A549 (cell line): ENCODE measurements around the gene SNTB2. TPM values are rescaled to one million over a fixed set of nuclear protein-coding genes. Genes with fewer than 3 reads are reported as not detected.

Source experiments
- ATAC-seq, 2 experiments: fragments of 200-7000 bp in 1 of 2; fragments of >200 bp in 1 of 2; cut with Nextera tagmentation in 1 of 2; cut with Tn5 transposase in 1 of 2; 3 replicates each; pipeline versions ENCODE4 v1.8.0 to v1.9.1; 2018 to 2020; ENCODE audit warnings: mild to moderate bottlenecking in 1 of 2, moderate library complexity in 1 of 2
- CTCF ChIA-PET: fragments of 300-600 bp; sonication (Branson Sonifier 250); formaldehyde crosslinking; extraction: SDS; loops from one replicate; lab custom pipeline; 2021; ENCODE audit warnings: antibody characterized with exemption, inconsistent platforms; lab: Yijun Ruan, JAX
- POLR2A ChIA-PET: fragments of 350-600 bp; formaldehyde crosslinking; extraction: SDS; loops from one replicate; lab custom pipeline; 2021; ENCODE audit warnings: antibody characterized with exemption, inconsistent platforms; lab: Yijun Ruan, JAX
- DNase-seq, 2 experiments: peaks; one replicate each; pipeline versions ENCODE4 v3.0.0 to v3.0.0-alpha.2; 2011 to 2016; ENCODE audit warnings: low read depth in 1 of 2, low spot score in 1 of 2
- FAIRE-seq: peaks from 2 replicates; lab custom pipeline; 2011; peaks lifted over from hg19 to GRCh38; lab: Jason Lieb, UNC
- H3K27ac ChIP-seq, 2 experiments: fragments of >200 bp; sonication (Bioruptor Twin); formaldehyde crosslinking; 3 replicates each; pipeline ENCODE4 v1.5.1; 2016 to 2017
- H3K4me1 ChIP-seq: fragments of >200 bp; sonication (Bioruptor Twin); formaldehyde crosslinking; 3 replicates; pipeline ENCODE4 v1.6.1; 2016
- H3K4me2 ChIP-seq: fragments of >200 bp; sonication (Bioruptor Twin); formaldehyde crosslinking; 3 replicates; pipeline ENCODE4 v1.6.1; 2016
- H3K4me3 ChIP-seq: fragments of >200 bp; sonication (Bioruptor Twin); formaldehyde crosslinking; 3 replicates; pipeline ENCODE4 v1.5.1; 2016
- H3K9me3 ChIP-seq: fragments of >200 bp; sonication (Bioruptor Twin); formaldehyde crosslinking; 3 replicates; pipeline ENCODE4 v1.6.1; 2016
- ATOH8 ChIP-seq: fragments of 250-450 bp; sonication (Bioruptor Pico); IDR thresholded peaks from 2 replicates; pipeline ENCODE4 v1.5.0; 2020; ENCODE audit warnings: low read depth, mild to moderate bottlenecking, moderate library complexity
- BCL3 ChIP-seq: fragments of >200 bp; sonication (Bioruptor Twin); formaldehyde crosslinking; IDR thresholded peaks from 3 replicates; pipeline ENCODE4 v1.6.1; 2016
- BHLHE40 ChIP-seq: IDR thresholded peaks from 2 replicates; pipeline ENCODE4 v1.6.1; 2012; ENCODE audit warnings: low read depth, low read length, inconsistent platforms
- CHD2 ChIP-seq: fragments of 150-350 bp; IDR thresholded peaks from 2 replicates; pipeline ENCODE4 v1.6.1; 2014; ENCODE audit warnings: low read length; ENCODE audit not compliant: partially characterized antibody
- CTCF ChIP-seq: fragments of >200 bp; sonication (Bioruptor Twin); formaldehyde crosslinking; IDR thresholded peaks from 3 replicates; pipeline ENCODE4 v1.5.1; 2016
- E2F6 ChIP-seq: IDR thresholded peaks from 2 replicates; pipeline ENCODE4 v1.6.1; 2012; ENCODE audit warnings: low read depth, borderline replicate concordance
- EP300 ChIP-seq, 2 experiments: fragments of >200 bp; sonication (Bioruptor Twin); formaldehyde crosslinking; IDR thresholded peaks; 2 replicates in 1 of 2; 3 replicates in 1 of 2; pipeline ENCODE4 v1.6.1; 2016 to 2017
- ESRRA ChIP-seq: fragments of 150-350 bp; IDR thresholded peaks from 2 replicates; pipeline ENCODE4 v1.6.1; 2014; ENCODE audit warnings: mild to moderate bottlenecking, low read length, borderline replicate concordance
- FOSB ChIP-seq: fragments of 250-450 bp; sonication (Bioruptor Pico); IDR thresholded peaks from 2 replicates; pipeline ENCODE4 v1.5.0; 2020; ENCODE audit warnings: mild to moderate bottlenecking, moderate library complexity
- FOSL2 ChIP-seq, 2 experiments: fragments of 450-650 bp in 1 of 2; fragments of >200 bp in 1 of 2; sonication (Bioruptor Twin) in 1 of 2; formaldehyde crosslinking; IDR thresholded peaks; 2 replicates each; pipeline versions ENCODE4 v1.5.0 to v1.6.1; 2016 to 2020; ENCODE audit warnings: mild to moderate bottlenecking in 1 of 2, moderate library complexity in 1 of 2
- GATA3 ChIP-seq: IDR thresholded peaks from 2 replicates; pipeline ENCODE4 v1.6.1; 2012; ENCODE audit warnings: borderline replicate concordance
- HMGXB4 ChIP-seq: fragments of 250-450 bp; sonication (Bioruptor Pico); IDR thresholded peaks from 2 replicates; pipeline ENCODE4 v1.5.0; 2021; ENCODE audit warnings: mild to moderate bottlenecking, moderate library complexity, borderline replicate concordance
- HOXB5 ChIP-seq: fragments of 250-450 bp; sonication (Bioruptor Pico); IDR thresholded peaks from 2 replicates; pipeline ENCODE4 v1.5.0; 2020; ENCODE audit warnings: mild to moderate bottlenecking, moderate library complexity
- JUN ChIP-seq, 2 experiments: fragments of >200 bp; sonication (Bioruptor Twin); formaldehyde crosslinking; IDR thresholded peaks; 2 replicates in 1 of 2; 3 replicates in 1 of 2; pipeline ENCODE4 v1.6.1; 2016 to 2017
- KDM5A ChIP-seq: fragments of 200-600 bp; sonication (generic); IDR thresholded peaks from 2 replicates; pipeline ENCODE4 v1.6.1; 2016; ENCODE audit warnings: antibody characterized with exemption, mild to moderate bottlenecking
- MAFK ChIP-seq: fragments of 450-650 bp; IDR thresholded peaks from 2 replicates; pipeline ENCODE4 v1.6.1; 2014; ENCODE audit not compliant: partially characterized antibody
- MAX ChIP-seq: IDR thresholded peaks from 2 replicates; pipeline ENCODE4 v1.6.1; 2012
- MAZ ChIP-seq: fragments of 150-350 bp; IDR thresholded peaks from 2 replicates; pipeline ENCODE4 v1.6.1; 2014; ENCODE audit warnings: antibody characterized with exemption, low read depth, low read length, borderline replicate concordance
- MYC ChIP-seq: IDR thresholded peaks from 2 replicates; pipeline ENCODE4 v1.6.1; 2012; ENCODE audit warnings: mild to moderate bottlenecking, inconsistent platforms, low read length, improper control_type of control experiment, borderline replicate concordance
- PBX3 ChIP-seq: IDR thresholded peaks from 2 replicates; pipeline ENCODE4 v1.6.1; 2012
- PHF8 ChIP-seq: fragments of 200-600 bp; sonication (generic); IDR thresholded peaks from 2 replicates; pipeline ENCODE4 v1.6.1; 2016; ENCODE audit warnings: low read depth, mild to moderate bottlenecking, antibody characterized with exemption, moderate library complexity, borderline replicate concordance
- POLR2A ChIP-seq: IDR thresholded peaks from 2 replicates; pipeline ENCODE4 v1.6.1; 2012; ENCODE audit warnings: mild to moderate bottlenecking, low read length
- RNF2 ChIP-seq: fragments of 200-600 bp; sonication (generic); IDR thresholded peaks from 2 replicates; pipeline ENCODE4 v1.6.1; 2016; ENCODE audit warnings: low read depth, mild to moderate bottlenecking, antibody characterized with exemption, moderate library complexity, borderline replicate concordance
- SMC3 ChIP-seq: fragments of >200 bp; sonication (Bioruptor Twin); formaldehyde crosslinking; IDR thresholded peaks from 3 replicates; pipeline ENCODE4 v1.6.1; 2018; ENCODE audit warnings: inconsistent platforms
- SREBF2 ChIP-seq: fragments of 450-650 bp; IDR thresholded peaks from 2 replicates; pipeline ENCODE4 v1.6.1; 2014; ENCODE audit warnings: mild to moderate bottlenecking, moderate library complexity
- ZNF302 ChIP-seq: fragments of 250-450 bp; sonication (Bioruptor Pico); IDR thresholded peaks from 2 replicates; pipeline ENCODE4 v1.9.0; 2021; ENCODE audit warnings: inconsistent platforms, mild to moderate bottlenecking, moderate library complexity
- ZSCAN20 ChIP-seq: fragments of 250-450 bp; sonication (Bioruptor Pico); IDR thresholded peaks from 2 replicates; pipeline ENCODE4 v1.8.0; 2022; ENCODE audit warnings: mild to moderate bottlenecking, moderate library complexity
- WGBS: methylation state at CpG from one replicate; pipeline ENCODE4 v1.1.6; 2017; ENCODE audit errors: missing lambda C conversion rate; 5-methylcytosine and 5-hydroxymethylcytosine counted together
- polyA minus RNA-seq: library from RNA; depleted of rRNA, polyadenylated mRNA; stranded (reverse); fragments of >200 nt; gene quantifications from 2 replicates; pipeline ENCODE4 v1.2.3, GENCODE V29; 2011; rRNA and poly(A)+ RNA removed
- polyA plus RNA-seq, 4 experiments: library from polyadenylated mRNA; depleted of rRNA in 3 of 4; stranded (reverse); fragments of >200 nt; fragmentation: RNase III in 1 of 4; extraction: RNeasy Plus Mini Kit Qiagen cat#74134 plus additional on column Dnase treatment in 1 of 4; gene quantifications; 2 replicates in 3 of 4; 3 replicates in 1 of 4; pipeline ENCODE4 v1.2.3, GENCODE V29; 2011 to 2017

SNTB2 gene
- 19.2 and 20.8 TPM in 2 replicates for polyA plus RNA-seq (2011; rRNA removed)
- polyA plus RNA-seq (2012; cell fraction: cytosol; rRNA removed): 6.5 and 8.9 TPM in 2 replicates
- 5.0 and 8.9 TPM in 2 replicates for polyA plus RNA-seq (2012; cell fraction: nucleus; rRNA removed)
- polyA plus RNA-seq (2017; fragmentation: RNase III; extraction: RNeasy Plus Mini Kit Qiagen cat#74134 plus additional on column Dnase treatment): 7.4 to 8.4 TPM (median 7.8 TPM) in 3 replicates
- 48.7 and 52.1 TPM in 2 replicates for polyA minus RNA-seq

- CTCF ChIA-PET: interaction anchor here (0.7 to 4.6 kb wide), 8 partner anchors 13 to 339 kb away, joined by 3 to 32 read pairs (median 4); no protein-coding TSS in a partner anchor
- H3K4me1 ChIP-seq: peaks cover 34% of the 10 kb centered on the region
- ATAC-seq: peak; percentile 92 to 95
- TF ChIP-seq SMC3: 0 out of 3 replicates have a peak, but pooled peaks have one; percentile 7
- TF ChIP-seq BCL3: peak; percentile 83; the same call in 1 of the 3 replicates
- no peak for TF ChIP-seq ESRRA
- TF ChIP-seq BHLHE40: no peak
- no peak for TF ChIP-seq ZNF302
- TF ChIP-seq RNF2: no peak
- TF ChIP-seq HOXB5 (CRISPR knock-in tag): peak; percentile 67; the same call in 1 of the 2 replicates
- peak; percentile 93 for TF ChIP-seq POLR2A
- TF ChIP-seq GATA3: no peak
- TF ChIP-seq FOSL2 (IDR thresholded peaks at IDR 0.05): no peak
- no peak for TF ChIP-seq FOSL2 (CRISPR knock-in tag; IDR thresholded peaks at IDR 0.05)
- TF ChIP-seq JUN (IDR thresholded peaks at IDR 0.05): peak; percentile 63 to 69; a peak in 3 of 5 replicates
- TF ChIP-seq MAZ: 0 out of 2 replicates have a peak, but pooled peaks have one; percentile 72
- TF ChIP-seq MAX: peak; percentile 59
- TF ChIP-seq SREBF2: no peak
- TF ChIP-seq E2F6: peak; percentile 62; the same call in 1 of the 2 replicates
- no peak for TF ChIP-seq FOSB
- POLR2A ChIA-PET: interaction anchor here (0.5 to 1.5 kb wide), 9 partner anchors 9 to 146 kb away, joined by 3 to 5 read pairs (median 4); no protein-coding TSS in a partner anchor
- peak within 1 kb of the TSS; percentile 74 for H3K4me3 ChIP-seq
- 5% methylated on average over 33 of the region's 69 CpGs for WGBS
- no peak for FAIRE-seq
- no peaks in the 10 kb centered on the region for H3K9me3 ChIP-seq
- peak within 1 kb of the TSS; percentile 81 for H3K4me2 ChIP-seq
- H3K27ac ChIP-seq: peak within 1 kb of the TSS; percentile 86 to 97
- peak; percentile 87 to 90 for DNase-seq
Measured at GRCh38 chr16:69186642-69187445, at the start of gene SNTB2. TSS of gene SNTB2 (plus strand) at chr16:69187164. CDS start at chr16:69187167, 3 bp downstream.

GRCh38 chr16:69138608-69139007, 48.4 kb upstream of the SNTB2 start:
- FAIRE-seq (no peak), DNase-seq (no peak), ATAC-seq (no peak)
- Histone ChIP-seq H3K4me3 (no peak overlapping the region), H3K4me2 (no peak overlapping the region), H3K27ac (no peak overlapping the region), H3K4me1 (peaks cover 12% of the 10 kb centered on the region), H3K9me3 (no peaks in the 10 kb centered on the region)
- ChIA-PET CTCF (no interaction called here), POLR2A (interaction anchor here (0.7 kb wide), 1 partner anchor 192 kb away, joined by 7 read pairs; the partner anchor contains the start of gene PDF)
- WGBS: 92% methylated on average over 2 of the region's 2 CpGs
- TF ChIP-seq POLR2A (no peak), ZSCAN20 (CRISPR knock-in tag) (no peak), CHD2 (no peak), EP300 (IDR thresholded peaks at IDR 0.05) (no peak), ATOH8 (no peak), HMGXB4 (CRISPR knock-in tag) (no peak), HOXB5 (CRISPR knock-in tag) (no peak), KDM5A (no peak), CTCF (no peak), MYC (no peak), SREBF2 (no peak), PBX3 (no peak), MAZ (no peak), PHF8 (no peak), MAFK (no peak), JUN (IDR thresholded peaks at IDR 0.05) (no peak)
